Sigmoid colon (tissue), 7 donors: Measurements from ENCODE around the gene NUDT17. TPM values are rescaled to one million over a fixed set of nuclear protein-coding genes. Genes with fewer than 3 reads are reported as not detected.
"Not testable (repeated sequence)": the region's sequence is repeated elsewhere in the genome, so short reads cannot be mapped to it uniquely, and the experiment has no call there.

Experiments used
- DNase-seq: peaks from one replicate; pipeline ENCODE4 v3.0.0-alpha.2; 2019
- H3K27ac ChIP-seq, 4 donors: fragments of 200-600 bp; sonication (generic); one replicate each; pipeline ENCODE4 v1.5.1; 2016 to 2019; ENCODE audit warnings: mild to moderate bottlenecking in 1 of 4
- H3K27me3 ChIP-seq, 3 donors: fragments of 200-600 bp; sonication (generic); one replicate each; pipeline ENCODE4 v1.5.1; 2019; ENCODE audit warnings: mild to moderate bottlenecking in 1 of 3
- H3K36me3 ChIP-seq, 4 donors: fragments of 200-600 bp; sonication (generic); one replicate each; pipeline ENCODE4 v1.5.1; 2016 to 2019
- H3K4me1 ChIP-seq, 4 donors: fragments of 200-600 bp; sonication (generic); one replicate each; pipeline ENCODE4 v1.5.1; 2017 to 2019
- H3K4me3 ChIP-seq, 4 donors: fragments of 200-600 bp; sonication (generic); one replicate each; pipeline ENCODE4 v1.5.1; 2017 to 2019; ENCODE audit warnings: mild to moderate bottlenecking in 2 of 4, moderate library complexity in 1 of 4
- H3K9me3 ChIP-seq, 4 donors: fragments of 200-600 bp in 3 of 4; sonication (generic) in 3 of 4; one replicate each; pipeline versions ENCODE4 v1.5.1 to v1.6.1; 2013 to 2019
- CTCF ChIP-seq, 4 experiments: fragments of 450-650 bp in 3 of 4; fragments of 200-600 bp in 1 of 4; IDR thresholded peaks; one replicate each; pipeline ENCODE4 v1.5.1; 2016 to 2019; ENCODE audit warnings: antibody characterized with exemption in 4 of 4, mild to moderate bottlenecking in 3 of 4, moderate library complexity in 2 of 4
- EP300 ChIP-seq, 4 donors: sonication (generic); formaldehyde crosslinking; IDR thresholded peaks; one replicate each; pipeline ENCODE4 v1.6.1; 2017; ENCODE audit warnings: antibody characterized with exemption in 4 of 4
- POLR2A ChIP-seq, 2 donors: fragments of 450-650 bp; IDR thresholded peaks; one replicate each; pipeline ENCODE4 v1.6.1; 2016; ENCODE audit warnings: antibody characterized with exemption in 2 of 2, mild to moderate bottlenecking in 2 of 2, moderate library complexity in 2 of 2
- POLR2AphosphoS5 ChIP-seq, 4 donors: sonication (generic); formaldehyde crosslinking; IDR thresholded peaks; one replicate each; pipeline ENCODE4 v1.6.1; 2017; ENCODE audit warnings: antibody characterized with exemption in 4 of 4
- WGBS, 2 donors: extraction: QIAGEN DNeasy Blood & Tissue Kit; methylation state at CpG; one replicate each; pipeline ENCODE4 v1.1.7; 2013; 5-methylcytosine and 5-hydroxymethylcytosine counted together
- intact Hi-C: fragments of 100-400 bp; cut with DNase I; formaldehyde crosslinking; loops from one replicate; pipeline ENCODE4 v1.15.1; 2023
- polyA plus RNA-seq, 3 donors: library from polyadenylated mRNA; stranded (reverse); fragments of 200-250 nt; gene quantifications; one replicate each; pipeline ENCODE4 v1.2.3, GENCODE V29; 2013
- total RNA-seq, 4 donors: library from RNA; depleted of rRNA; stranded (reverse); fragments of >200 nt; gene quantifications; one replicate each; pipeline ENCODE4 v1.1.0, GENCODE V29; 2016
- donor health status: healthy with polysubstance abuse.
- donor health status: Bipolar disorder and iron deficiency.
- donor health status: healthy.

The NUDT17 gene
- total and polyA plus RNA-seq, 7 donors = 1.2 to 9.1 (median 2.1) TPM; not detected in 1

DNA sequence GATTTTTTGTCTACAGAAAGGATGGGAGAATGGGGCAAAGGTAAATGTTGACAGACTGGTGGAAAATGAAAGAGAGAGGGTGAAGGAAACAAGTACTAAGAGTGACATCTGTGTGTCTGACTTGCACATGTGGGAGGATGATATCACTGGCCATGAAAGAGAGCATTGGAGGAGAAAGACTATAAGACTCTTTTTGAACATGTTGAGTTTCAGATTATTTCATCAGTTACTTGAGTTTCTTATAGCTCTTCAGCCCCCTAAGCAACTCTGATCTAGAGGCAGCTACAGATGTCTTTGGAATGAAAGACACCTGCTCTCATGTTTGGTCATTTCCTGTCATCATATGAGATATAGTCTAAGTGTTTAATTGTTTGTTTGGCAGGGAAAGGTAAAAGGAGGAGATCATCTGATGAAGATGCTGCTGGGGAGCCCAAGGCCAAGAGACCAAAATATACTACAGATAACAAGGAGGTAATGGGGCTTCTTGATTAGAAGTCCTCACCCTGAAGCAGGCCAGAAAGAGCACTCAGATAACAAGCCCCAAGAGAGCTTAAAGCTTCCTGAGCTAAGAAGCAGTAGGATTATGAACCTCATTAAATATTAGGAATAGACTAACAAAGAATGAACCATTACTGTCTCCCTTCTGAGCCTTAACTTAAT lies 16.9 kb upstream of the NUDT17 start:
- no peak for TF ChIP-seq POLR2A (IDR thresholded peaks at IDR 0.05)
- no peak for TF ChIP-seq CTCF (IDR thresholded peaks at IDR 0.05)
- TF ChIP-seq EP300 (IDR thresholded peaks at IDR 0.05) = no peak
- TF ChIP-seq POLR2AphosphoS5 (IDR thresholded peaks at IDR 0.05) = no peak
- H3K36me3 ChIP-seq = peaks cover 16 to 76% (median 47%) of the 10 kb centered on the region in 4 donors

GRCh38 chr1:145830810-145831209 lies 14.6 kb upstream of the NUDT17 start:
- DNase-seq, H3K4me1 ChIP-seq, intact Hi-C loops, H3K27me3 ChIP-seq, H3K9me3 ChIP-seq, H3K4me3 ChIP-seq, H3K27ac ChIP-seq: not testable (repeated sequence)
- H3K36me3 ChIP-seq = peaks cover 33 to 98% (median 65%) of the 10 kb centered on the region in 4 donors
- WGBS, 2 donors = 99% methylated on average over 2 of the region's 2 CpGs

More for the DNA sequence above, 16.9 kb upstream of the NUDT17 start:
- Histone ChIP-seq H3K4me3 (no peak overlapping the region), H3K4me1 (peaks cover 0 to 18% (median 12%) of the 10 kb centered on the region in 4 donors), H3K9me3 (no peaks in the 10 kb centered on the region), H3K27me3 (no peaks in the 10 kb centered on the region), H3K27ac (no peak overlapping the region)
- intact Hi-C loops = no loop called here
- no peak for DNase-seq

DNA sequence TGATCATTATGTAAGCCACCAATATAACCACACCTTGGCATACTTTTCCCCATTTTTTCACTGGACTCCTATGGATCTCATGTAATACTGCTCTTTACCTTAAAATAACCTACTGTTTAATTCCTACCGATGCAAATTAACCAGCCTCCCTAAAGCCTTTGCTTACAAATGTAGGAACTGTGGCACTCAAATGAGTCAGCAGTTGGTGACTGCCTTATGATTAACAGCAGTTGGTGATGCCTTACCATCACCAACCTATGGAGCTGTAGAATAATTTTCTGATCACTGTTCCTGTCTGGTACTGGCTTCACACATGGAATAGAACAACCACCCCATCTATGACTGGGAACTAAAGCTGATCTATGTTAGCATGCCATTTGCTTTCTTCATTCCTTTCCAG lies 7.8 kb upstream of the NUDT17 start:
- H3K27ac ChIP-seq = no peak overlapping the region
- peaks cover 38 to 99% (median 69%) of the 10 kb centered on the region in 4 donors for H3K36me3 ChIP-seq
- WGBS, 2 donors = 99% methylated on average over 1 of the region's 1 CpG
- H3K4me3 ChIP-seq = no peak overlapping the region
- H3K9me3 ChIP-seq = no peaks in the 10 kb centered on the region
- H3K27me3 ChIP-seq = no peaks in the 10 kb centered on the region
- intact Hi-C loops = no loop called here
- DNase-seq = no peak
- no peaks in the 10 kb centered on the region for H3K4me1 ChIP-seq
- no peak for TF ChIP-seq POLR2A (IDR thresholded peaks at IDR 0.05)
- TF ChIP-seq CTCF (IDR thresholded peaks at IDR 0.05) = no peak
- no peak for TF ChIP-seq POLR2AphosphoS5 (IDR thresholded peaks at IDR 0.05)
- no peak for TF ChIP-seq EP300 (IDR thresholded peaks at IDR 0.05)

GRCh38 chr1:145843031-145843430 lies 2.4 kb upstream of the NUDT17 start:
- 94 to 95% methylated on average over 3 of the region's 3 CpGs for WGBS, 2 donors
- no peaks in the 10 kb centered on the region for H3K9me3 ChIP-seq
- H3K27ac ChIP-seq = no peak overlapping the region
- no peaks in the 10 kb centered on the region for H3K27me3 ChIP-seq
- peaks cover 10 to 51% (median 28%) of the 10 kb centered on the region in 4 donors for H3K36me3 ChIP-seq
- peaks cover 0 to 14% (median 13%) of the 10 kb centered on the region in 4 donors for H3K4me1 ChIP-seq
- intact Hi-C loops = loop anchor here (10.0 kb wide), 1 partner anchor 58 kb away; no protein-coding TSS in a partner anchor
- no peak overlapping the region for H3K4me3 ChIP-seq
- TF ChIP-seq CTCF (IDR thresholded peaks at IDR 0.05) = no peak
- no peak for TF ChIP-seq EP300 (IDR thresholded peaks at IDR 0.05)
- TF ChIP-seq POLR2A (IDR thresholded peaks at IDR 0.05) = no peak
- TF ChIP-seq POLR2AphosphoS5 (IDR thresholded peaks at IDR 0.05) = no peak
- no peak for DNase-seq

- peaks cover 12 to 51% (median 18%) of the 10 kb centered on the region in 4 donors for H3K36me3 ChIP-seq
- H3K4me3 ChIP-seq = peak overlapping the region; percentile 33 to 61 (median 54)
Observed at GRCh38 chr1:145845144-145845513, 301 bp upstream of the NUDT17 start.

More at GRCh38 chr1:145845144-145845513, 301 bp upstream of the NUDT17 start:
- TF ChIP-seq POLR2AphosphoS5 (IDR thresholded peaks at IDR 0.05) = no peak
- TF ChIP-seq POLR2A (IDR thresholded peaks at IDR 0.05) = no peak
- no peak for TF ChIP-seq CTCF (IDR thresholded peaks at IDR 0.05)
- TF ChIP-seq EP300 (IDR thresholded peaks at IDR 0.05) = no peak
- intact Hi-C loops = loop anchor here (2.0 to 10.0 kb wide), 3 partner anchors 60 to 168 kb away; partner anchors contain the start of gene ITGA10
- H3K27me3 ChIP-seq = no peaks in the 10 kb centered on the region
- H3K27ac ChIP-seq = peak overlapping the region; percentile 75 to 85 (median 79)
- WGBS, 2 donors = 6 to 8% methylated on average over 4 of the region's 4 CpGs
- peaks cover 0 to 14% (median 13%) of the 10 kb centered on the region in 4 donors for H3K4me1 ChIP-seq
- no peaks in the 10 kb centered on the region for H3K9me3 ChIP-seq
- no peak for DNase-seq
